Urinary bladder (tissue), 4 donors: Measurements from ENCODE around the gene LMCD1. TPM values are rescaled to one million over a fixed set of nuclear protein-coding genes. Genes with fewer than 3 reads are reported as not detected.

Experiments used
- DNase-seq: peaks from one replicate; pipeline ENCODE4 v3.0.0-alpha.2; 2015; ENCODE audit errors: extremely low spot score
- H3K27ac ChIP-seq: one replicate; pipeline ENCODE4 v1.5.1; 2013; ENCODE audit warnings: low read depth, mild to moderate bottlenecking, moderate library complexity
- H3K36me3 ChIP-seq: one replicate; pipeline ENCODE4 v1.6.1; 2013; ENCODE audit warnings: mild to moderate bottlenecking, moderate library complexity; ENCODE audit not compliant: insufficient read depth
- H3K4me1 ChIP-seq: one replicate; pipeline ENCODE4 v1.6.1; 2013; ENCODE audit warnings: mild to moderate bottlenecking, moderate library complexity; ENCODE audit not compliant: insufficient read depth
- H3K4me3 ChIP-seq: one replicate; pipeline ENCODE4 v1.5.1; 2013; ENCODE audit warnings: low read depth, low read length
- WGBS: extraction: QIAGEN DNeasy Blood & Tissue Kit; methylation state at CpG from one replicate; pipeline ENCODE4 v1.1.7; 2013; 5-methylcytosine and 5-hydroxymethylcytosine counted together
- polyA plus RNA-seq: library from polyadenylated mRNA; stranded (reverse); fragments of 200-250 nt; gene quantifications from one replicate; pipeline ENCODE4 v1.2.3, GENCODE V29; 2013
- total RNA-seq: library from RNA; depleted of rRNA; stranded (reverse); fragments of >200 nt; gene quantifications from one replicate; pipeline ENCODE4 v1.2.3, GENCODE V29; 2014
- donor health status: healthy with polysubstance abuse.
- donor health status: healthy.

LMCD1 gene
- total and polyA plus RNA-seq, 2 donors = 34.3 to 163 TPM

DNA sequence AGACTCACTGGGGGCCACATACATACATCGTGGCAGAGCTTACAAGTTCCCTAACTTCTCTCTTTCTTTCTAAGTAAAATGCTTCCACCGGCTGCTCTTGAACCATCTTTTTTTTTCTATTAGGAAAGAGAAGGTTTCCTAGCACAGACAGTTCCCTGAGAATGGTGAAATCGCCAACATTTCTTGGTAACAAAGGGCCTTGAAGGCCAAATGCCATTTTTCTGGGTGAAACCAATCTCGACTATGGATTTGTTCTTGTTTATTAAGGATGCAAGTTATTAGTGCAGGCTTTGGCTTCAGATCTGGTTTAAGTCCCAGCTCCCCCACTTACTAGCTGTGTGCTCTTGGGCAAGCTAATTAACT, 3.0 kb downstream of the LMCD1 start:
- 51% methylated on average over 4 of the region's 4 CpGs for WGBS
- Histone ChIP-seq H3K36me3 (no peaks in the 10 kb centered on the region), H3K4me3 (no peak overlapping the region), H3K4me1 (no peaks in the 10 kb centered on the region), H3K27ac (peak overlapping the region; percentile 60)
- no peak for DNase-seq

GRCh38 chr3:8505621-8506020, 4.0 kb downstream of the LMCD1 start:
- Histone ChIP-seq H3K27ac (no peak overlapping the region), H3K4me3 (no peak overlapping the region), H3K4me1 (no peaks in the 10 kb centered on the region), H3K36me3 (no peaks in the 10 kb centered on the region)
- DNase-seq = no peak
- 17% methylated on average over 3 of the region's 3 CpGs for WGBS

GRCh38 chr3:8506571-8507061, 5.0 kb downstream of the LMCD1 start:
- WGBS = 16% methylated on average over 6 of the region's 6 CpGs
- no peaks in the 10 kb centered on the region for H3K4me1 ChIP-seq

GRCh38 chr3:8507496-8507895, 5.9 kb downstream of the LMCD1 start:
- Histone ChIP-seq H3K4me3 (no peak overlapping the region), H3K36me3 (no peaks in the 10 kb centered on the region), H3K4me1 (no peaks in the 10 kb centered on the region), H3K27ac (no peak overlapping the region)
- no peak for DNase-seq
- 62% methylated on average over 3 of the region's 3 CpGs for WGBS

More at GRCh38 chr3:8506571-8507061, 5.0 kb downstream of the LMCD1 start:
- DNase-seq = no peak
- Histone ChIP-seq H3K4me3 (no peak overlapping the region), H3K36me3 (no peaks in the 10 kb centered on the region), H3K27ac (no peak overlapping the region)

- Histone ChIP-seq H3K27ac (no peak overlapping the region), H3K4me3 (no peak overlapping the region), H3K4me1 (no peaks in the 10 kb centered on the region), H3K36me3 (no peaks in the 10 kb centered on the region)
- WGBS = 81% methylated on average over 6 of the region's 6 CpGs
- no peak for DNase-seq
Observed at GRCh38 chr3:8509961-8510360, 8.3 kb downstream of the LMCD1 start.

DNA sequence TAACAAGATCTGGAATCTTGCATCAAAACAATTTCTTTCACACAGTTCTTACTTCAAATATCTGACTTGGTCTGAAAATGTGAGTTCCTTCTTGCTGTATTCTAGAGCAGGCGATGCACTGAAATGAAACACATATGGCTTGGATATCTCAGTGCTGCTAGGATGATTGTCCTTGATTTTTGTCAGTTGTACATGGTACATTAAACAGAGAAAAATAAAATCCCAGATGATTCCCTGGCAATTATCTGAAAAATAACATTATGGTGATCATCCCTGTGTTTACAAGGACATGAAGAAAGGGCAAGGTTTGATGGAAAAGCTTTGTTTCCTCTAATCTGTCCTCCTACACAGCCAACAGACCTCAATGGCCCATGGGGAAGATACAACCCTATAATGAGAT, 10.6 kb downstream of the LMCD1 start:
- H3K4me3 ChIP-seq = no peak overlapping the region
- no peaks in the 10 kb centered on the region for H3K36me3 ChIP-seq
- WGBS = 98% methylated on average over 1 of the region's 1 CpG
- no peak for DNase-seq
- no peaks in the 10 kb centered on the region for H3K4me1 ChIP-seq
- H3K27ac ChIP-seq = no peak overlapping the region

GRCh38 chr3:8516047-8516661, 14.5 kb downstream of the LMCD1 start:
- DNase-seq = no peak
- no peak overlapping the region for H3K4me3 ChIP-seq
- H3K27ac ChIP-seq = no peak overlapping the region
- H3K36me3 ChIP-seq = no peaks in the 10 kb centered on the region
- H3K4me1 ChIP-seq = no peaks in the 10 kb centered on the region
- WGBS = 60% methylated on average over 9 of the region's 9 CpGs

DNA sequence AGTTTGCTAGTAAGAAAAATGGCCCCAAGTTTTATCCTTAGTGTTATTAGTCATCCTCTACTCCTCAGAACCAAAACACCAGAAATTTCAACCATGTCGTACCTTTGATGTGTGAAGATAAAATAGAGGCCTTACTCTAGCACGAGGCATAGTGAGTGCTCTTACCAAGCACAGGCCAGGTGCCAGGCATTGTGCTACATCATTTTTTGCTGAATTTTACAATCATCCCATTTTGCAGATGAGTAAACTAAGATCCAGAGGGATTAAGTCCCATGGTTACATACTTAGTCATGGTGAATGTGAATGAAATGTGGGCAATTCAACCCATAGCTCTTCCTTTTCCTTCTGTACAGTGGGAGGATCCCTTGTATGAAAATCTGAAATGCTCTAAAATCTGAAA, 15.2 kb downstream of the LMCD1 start:
- Histone ChIP-seq H3K27ac (no peak overlapping the region), H3K4me3 (no peak overlapping the region), H3K4me1 (no peaks in the 10 kb centered on the region), H3K36me3 (no peaks in the 10 kb centered on the region)
- no peak for DNase-seq
- 83% methylated on average over 2 of the region's 2 CpGs for WGBS

DNA sequence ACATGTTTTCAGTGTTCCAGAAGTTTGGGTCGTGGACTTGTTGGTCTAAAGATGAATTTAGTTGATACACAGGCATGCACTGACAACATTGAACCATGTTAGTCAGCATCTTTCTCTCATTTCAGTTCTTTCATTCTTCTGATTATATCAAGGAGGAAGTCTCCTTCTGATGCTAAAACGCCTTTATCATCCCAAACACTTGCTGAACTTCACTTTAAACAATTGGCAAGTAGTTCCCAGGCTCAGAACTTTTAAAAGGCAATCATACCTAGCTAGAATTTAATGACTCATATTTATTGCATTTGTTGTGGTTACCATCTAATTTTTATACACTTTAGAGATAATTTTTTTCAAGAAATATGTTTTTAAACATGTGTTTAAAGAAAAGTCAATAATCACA, 15.9 kb downstream of the LMCD1 start:
- H3K4me1 ChIP-seq = no peaks in the 10 kb centered on the region
- H3K27ac ChIP-seq = no peak overlapping the region
- no peak overlapping the region for H3K4me3 ChIP-seq
- H3K36me3 ChIP-seq = no peaks in the 10 kb centered on the region
- DNase-seq = no peak
- 65% methylated on average over 2 of the region's 2 CpGs for WGBS

DNA sequence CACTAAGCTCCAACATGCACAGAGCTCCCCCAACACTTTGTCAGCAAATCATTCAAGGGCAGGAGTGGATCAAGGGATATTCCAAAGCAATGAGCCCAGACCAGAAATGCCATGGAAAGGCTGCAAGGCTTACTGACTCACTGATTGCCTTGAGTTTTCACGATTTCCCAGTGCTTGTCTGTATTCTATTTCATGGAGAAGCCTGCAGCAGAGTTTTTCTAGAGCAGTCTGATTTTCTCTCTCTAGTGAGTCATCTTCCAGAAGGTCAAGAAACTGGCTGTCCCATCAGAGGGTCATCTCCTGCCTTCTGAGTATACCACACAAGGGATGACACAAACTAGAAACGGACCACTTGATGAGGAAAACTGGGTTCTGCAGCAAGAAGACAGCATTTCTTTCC, 16.5 kb downstream of the LMCD1 start:
- no peak overlapping the region for H3K27ac ChIP-seq
- no peak for DNase-seq
- no peaks in the 10 kb centered on the region for H3K36me3 ChIP-seq
- no peak overlapping the region for H3K4me3 ChIP-seq
- WGBS = 76% methylated on average over 2 of the region's 2 CpGs
- no peaks in the 10 kb centered on the region for H3K4me1 ChIP-seq

- H3K36me3 ChIP-seq = no peaks in the 10 kb centered on the region
- no peak overlapping the region for H3K4me3 ChIP-seq
- no peak for DNase-seq
- no peaks in the 10 kb centered on the region for H3K4me1 ChIP-seq
- no peak overlapping the region for H3K27ac ChIP-seq
- WGBS = 61% methylated on average over 3 of the region's 3 CpGs
Observed at GRCh38 chr3:8519156-8519555, 17.5 kb downstream of the LMCD1 start.

- H3K4me1 ChIP-seq = no peaks in the 10 kb centered on the region
- no peaks in the 10 kb centered on the region for H3K36me3 ChIP-seq
- WGBS = 39% methylated on average over 2 of the region's 2 CpGs
- no peak overlapping the region for H3K4me3 ChIP-seq
- DNase-seq = no peak
- H3K27ac ChIP-seq = no peak overlapping the region
Observed at GRCh38 chr3:8519774-8520448, 18.3 kb downstream of the LMCD1 start.

GRCh38 chr3:8520816-8521403, 19.3 kb downstream of the LMCD1 start:
- WGBS = 73% methylated on average over 9 of the region's 9 CpGs
- H3K27ac ChIP-seq = no peak overlapping the region

GRCh38 chr3:8523041-8523440, 21.4 kb downstream of the LMCD1 start:
- no peaks in the 10 kb centered on the region for H3K4me1 ChIP-seq
- H3K36me3 ChIP-seq = no peaks in the 10 kb centered on the region
- DNase-seq = no peak
- 45% methylated on average over 1 of the region's 1 CpG for WGBS
- H3K4me3 ChIP-seq = no peak overlapping the region
- no peak overlapping the region for H3K27ac ChIP-seq

More at GRCh38 chr3:8520816-8521403, 19.3 kb downstream of the LMCD1 start:
- no peaks in the 10 kb centered on the region for H3K36me3 ChIP-seq
- no peak for DNase-seq
- H3K4me1 ChIP-seq = no peaks in the 10 kb centered on the region
- H3K4me3 ChIP-seq = no peak overlapping the region
